K562 (cell line): ENCODE results near the gene PACSIN2.

ENCODE experiments used
- JUN ChIP-seq, 2 experiments: sonication (generic) in 1 of 2; formaldehyde crosslinking in 1 of 2; IDR thresholded peaks; 2 replicates each; pipeline versions ENCODE4 v1.6.1 to v1.8.0; 2012 to 2022; ENCODE audit warnings: borderline replicate concordance in 2 of 2, mild to moderate bottlenecking in 2 of 2, improper control_type of control experiment in 1 of 2, low read depth in 1 of 2, low read length in 1 of 2, missing genetic modification reagents in 1 of 2
- RFX1 ChIP-seq: fragments of 450-650 bp; IDR thresholded peaks from 2 replicates; pipeline ENCODE4 v1.6.1; 2016; ENCODE audit warnings: mild to moderate bottlenecking, moderate library complexity
- SPI1 ChIP-seq: IDR thresholded peaks from 2 replicates; pipeline ENCODE4 v1.6.1; 2011; ENCODE audit warnings: low read depth, low read length, control low read depth, borderline replicate concordance

DNA sequence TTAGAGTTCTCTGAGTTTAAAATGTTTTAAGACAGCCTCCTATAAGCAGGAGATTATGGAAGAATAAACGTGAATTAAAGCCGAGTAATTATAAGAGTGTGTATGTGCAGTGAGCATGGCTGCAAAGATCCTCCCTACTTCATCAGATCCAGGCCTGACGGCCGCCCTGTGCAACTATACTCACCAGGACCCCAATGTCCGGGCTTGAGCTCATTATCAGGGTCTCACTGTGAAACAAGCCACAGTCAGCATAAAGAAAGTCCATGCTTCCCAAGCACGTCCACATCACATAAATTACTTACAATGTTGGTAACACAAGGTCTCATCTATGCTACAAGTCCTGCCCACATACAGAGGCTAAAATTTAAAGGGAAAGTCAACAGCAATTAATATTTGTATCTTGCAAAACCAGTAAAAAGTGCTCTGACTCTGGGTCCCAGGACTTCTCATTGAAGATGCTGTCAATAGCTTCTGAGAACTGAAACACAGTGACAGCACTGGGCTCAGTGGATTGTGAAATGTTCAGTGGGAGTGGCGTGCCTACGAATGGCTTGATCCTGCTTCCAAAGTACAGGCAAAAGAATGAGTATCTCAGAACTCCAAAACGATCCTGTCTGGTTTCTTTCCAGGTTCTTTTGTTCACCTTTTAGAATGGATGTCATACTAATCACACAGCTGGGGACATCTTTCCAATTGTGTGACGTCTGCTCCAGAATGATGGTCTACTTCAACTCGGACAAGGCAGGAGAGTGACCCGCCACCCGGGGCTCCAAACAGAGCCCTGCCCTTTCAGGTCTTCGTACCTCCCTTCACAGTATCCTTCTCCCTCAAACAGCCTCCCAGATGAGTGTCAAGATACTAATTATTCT lies 85.7 kb downstream of the PACSIN2 start:
- TF ChIP-seq RFX1, result no peak
- no peak for TF ChIP-seq SPI1
- no peak for TF ChIP-seq JUN (IDR thresholded peaks at IDR 0.05; ENCODE audit: borderline replicate concordance, low read depth, low read length)
- TF ChIP-seq JUN (CRISPR knock-in tag; IDR thresholded peaks at IDR 0.05; ENCODE audit: borderline replicate concordance), result no peak
